GM12878 (cell line): Measurements from ENCODE around the gene SLC31A1. TPM values are rescaled to one million over a fixed set of nuclear protein-coding genes. Genes with fewer than 3 reads are reported as not detected.
A peak's percentile ranks its signal among the peaks of the same experiment; 100 is the strongest.

ENCODE experiments used
- ATAC-seq: fragments of 200-7000 bp; cut with Tn5 transposase; 3 replicates; pipeline ENCODE4 v1.9.1; 2020; ENCODE audit warnings: mild to moderate bottlenecking, moderate library complexity
- BruUV-seq: library from RNA; stranded (reverse); fragments of 400-500 nt; replicated peaks from 2 replicates; lab custom pipeline; 2021; lab: Mats Ljungman, UMichigan
- CTCF ChIA-PET: fragments of 300-600 bp; sonication (Branson Sonifier 250); formaldehyde crosslinking; extraction: SDS; loops from one replicate; lab custom pipeline; 2021; ENCODE audit warnings: inconsistent platforms; lab: Yijun Ruan, JAX
- POLR2A ChIA-PET: fragments of 350-600 bp; formaldehyde crosslinking; extraction: SDS; loops from one replicate; lab custom pipeline; 2021; ENCODE audit warnings: inconsistent platforms; lab: Charles Lee
- RAD21 ChIA-PET: fragments of 300-600 bp; sonication (Branson Sonifier 250); formaldehyde crosslinking; loops from one replicate; lab custom pipeline; 2023; ENCODE audit warnings: antibody characterized with exemption; ENCODE audit not compliant: unreplicated experiment; lab: Charles Lee
- SMC1A ChIA-PET: fragments of 300-600 bp; sonication (Branson Sonifier 250); formaldehyde crosslinking; loops from one replicate; lab custom pipeline; 2023; ENCODE audit not compliant: unreplicated experiment, uncharacterized antibody; lab: Charles Lee
- DNase-seq: peaks from one replicate; pipeline ENCODE4 v3.0.0-alpha.2; 2011; ENCODE audit warnings: low read depth, low spot score
- FAIRE-seq: peaks from 3 replicates; lab custom pipeline; 2011; peaks lifted over from hg19 to GRCh38; lab: Jason Lieb, UNC
- H2AFZ ChIP-seq: 2 replicates; pipeline ENCODE4 v1.6.0; 2011; ENCODE audit warnings: low read depth, low read length, control low read depth; ENCODE audit not compliant: control insufficient read depth
- H3K27ac ChIP-seq: 2 replicates; pipeline ENCODE4 v1.5.1; 2011; ENCODE audit warnings: control low read depth; ENCODE audit not compliant: control insufficient read depth, insufficient read depth
- H3K27me3 ChIP-seq, 2 experiments: replicated peaks in 1 of 2; 2 replicates each; pipeline versions ENCODE4 v1.6.0 to v1.6.1; 2011; ENCODE audit warnings: low read length in 1 of 2; ENCODE audit not compliant: control insufficient read depth in 2 of 2, insufficient read depth in 2 of 2
- H3K36me3 ChIP-seq, 2 experiments: 2 replicates each; pipeline ENCODE4 v1.5.1; 2011; ENCODE audit warnings: low read length in 1 of 2; ENCODE audit not compliant: control insufficient read depth in 2 of 2, insufficient read depth in 2 of 2
- H3K4me1 ChIP-seq: 2 replicates; pipeline ENCODE4 v1.6.1; 2011; ENCODE audit warnings: mild to moderate bottlenecking, low read length, moderate library complexity, mixed read lengths; ENCODE audit not compliant: control insufficient read depth, insufficient read depth
- H3K4me2 ChIP-seq: 2 replicates; pipeline ENCODE4 v1.6.0; 2011; ENCODE audit warnings: control low read depth; ENCODE audit not compliant: control insufficient read depth, insufficient read depth
- H3K4me3 ChIP-seq: fragments of 200-600 bp; sonication (generic); 2 replicates; pipeline ENCODE4 v1.5.1; 2016
- H3K79me2 ChIP-seq: 2 replicates; pipeline ENCODE4 v1.6.0; 2011; ENCODE audit warnings: low read length; ENCODE audit not compliant: control insufficient read depth, insufficient read depth
- H3K9ac ChIP-seq: 2 replicates; pipeline ENCODE4 v1.8.0; 2011; ENCODE audit warnings: low read length, control low read depth, mixed read lengths; ENCODE audit not compliant: control insufficient read depth, insufficient read depth
- H3K9me3 ChIP-seq: replicated peaks from 3 replicates; pipeline ENCODE4 v1.5.1; 2011; ENCODE audit warnings: mild to moderate bottlenecking, low read length; ENCODE audit not compliant: control insufficient read depth, insufficient read depth
- H4K20me1 ChIP-seq: 2 replicates; pipeline ENCODE4 v1.6.0; 2011; ENCODE audit not compliant: control insufficient read depth, insufficient read depth
- CTCF ChIP-seq, 3 experiments: IDR thresholded peaks in 2 of 3; conservative IDR thresholded peaks in 1 of 3; 2 replicates each; pipeline ENCODE4 v1.5.1; 2011; ENCODE audit warnings: low read depth in 3 of 3, low read length in 3 of 3, mild to moderate bottlenecking in 3 of 3, control low read depth in 2 of 3, moderate library complexity in 2 of 3, inconsistent platforms in 1 of 3, mixed read lengths in 1 of 3; ENCODE audit not compliant: control insufficient read depth in 2 of 3, insufficient read depth in 1 of 3; ENCODE audit errors: extremely low read depth in 1 of 3
- MTA2 ChIP-seq: fragments of 450-650 bp; IDR thresholded peaks from 2 replicates; pipeline ENCODE4 v1.6.1; 2016; ENCODE audit warnings: low read depth, mild to moderate bottlenecking, moderate library complexity
- MYB ChIP-seq: fragments of 150-350 bp; IDR thresholded peaks from 2 replicates; pipeline ENCODE4 v1.6.1; 2014; ENCODE audit warnings: mild to moderate bottlenecking, low read depth, low read length, borderline replicate concordance
- NR2C1 ChIP-seq: fragments of 450-650 bp; IDR thresholded peaks from 2 replicates; pipeline ENCODE4 v1.6.1; 2017; ENCODE audit warnings: antibody characterized with exemption, mild to moderate bottlenecking, moderate library complexity
- NR2C2 ChIP-seq: IDR thresholded peaks from 2 replicates; pipeline ENCODE4 v1.6.1; 2011; ENCODE audit warnings: borderline replicate concordance, low read depth; ENCODE audit not compliant: control insufficient read depth, insufficient read length
- NR2F1 ChIP-seq: fragments of 450-650 bp; conservative IDR thresholded peaks from 2 replicates; pipeline ENCODE4 v1.6.1; 2017; ENCODE audit warnings: mild to moderate bottlenecking
- RAD21 ChIP-seq: IDR thresholded peaks from 2 replicates; pipeline ENCODE4 v1.6.1; 2011; ENCODE audit warnings: mild to moderate bottlenecking, low read depth, low read length, moderate library complexity; ENCODE audit not compliant: insufficient read depth
- RB1 ChIP-seq: fragments of 450-650 bp; formaldehyde crosslinking; IDR thresholded peaks from 2 replicates; pipeline ENCODE4 v1.6.1; 2017; ENCODE audit warnings: mild to moderate bottlenecking, borderline replicate concordance
- SKIL ChIP-seq: fragments of 450-650 bp; IDR thresholded peaks from 2 replicates; pipeline ENCODE4 v1.6.1; 2017; ENCODE audit warnings: mild to moderate bottlenecking, low read depth, inconsistent platforms; ENCODE audit not compliant: poor library complexity, severe bottlenecking
- SMC3 ChIP-seq: IDR thresholded peaks from 2 replicates; pipeline ENCODE4 v1.6.1; 2011; ENCODE audit warnings: low read length, improper control_type of control experiment, borderline replicate concordance
- ZNF24 ChIP-seq: fragments of 450-650 bp; IDR thresholded peaks from 2 replicates; pipeline ENCODE4 v1.6.1; 2017; ENCODE audit warnings: antibody characterized with exemption, mild to moderate bottlenecking
- ZNF384 ChIP-seq: IDR thresholded peaks from 2 replicates; pipeline ENCODE4 v1.6.1; 2012; ENCODE audit warnings: low read depth, mild to moderate bottlenecking, low read length, improper control_type of control experiment, borderline replicate concordance
- ZNF687 ChIP-seq: fragments of 450-650 bp; IDR thresholded peaks from 2 replicates; pipeline ENCODE4 v1.6.1; 2017; ENCODE audit warnings: mild to moderate bottlenecking, moderate library complexity
- WGBS: methylation state at CpG from one replicate; pipeline ENCODE4 v1.1.6; 2016; ENCODE audit warnings: low lambda C conversion rate; ENCODE audit not compliant: insufficient replicate concordance, insufficient coverage; ENCODE audit errors: missing lambda C conversion rate; 5-methylcytosine and 5-hydroxymethylcytosine counted together
- in situ Hi-C: fragments of 300-500 bp; cut with MboI; formaldehyde crosslinking; loops from 9 replicates; pipeline ENCODE4 v1.14.3; 2018; ENCODE audit warnings: mixed read lengths
- intact Hi-C: fragments of 100-400 bp; cut with micrococcal nuclease; formaldehyde crosslinking; loops from one replicate; pipeline ENCODE4 v1.14.2; 2022; ENCODE audit not compliant: unreplicated experiment
- polyA plus RNA-seq, 11 experiments: library from polyadenylated mRNA; depleted of rRNA in 4 of 11; unstranded in 6 of 11; stranded (reverse) in 5 of 11; fragments of >200 nt; fragmentation: Nextera tagmentation in 4 of 11; fragmentation: Illumina TruSeq in 1 of 11; extraction: Ambion mirVana in 4 of 11; extraction: Trizol in 1 of 11; gene quantifications; 1 replicate in 1 of 11; 2 replicates in 10 of 11; pipeline versions ENCODE4 v1.2.1 to v1.2.3, GENCODE V29; 2011 to 2016; ENCODE audit warnings: inconsistent platforms in 2 of 11, missing spikeins in 2 of 11, low read depth in 1 of 11
- total RNA-seq, 4 experiments: library from RNA; depleted of rRNA in 3 of 4; stranded (reverse); fragments of >200 nt in 3 of 4; fragmentation: Illumina TruSeq in 1 of 4; extraction: Trizol in 1 of 4; gene quantifications; 2 replicates each; pipeline versions ENCODE4 v1.2.1 to v1.2.3, GENCODE V29; 2013 to 2021

The SLC31A1 gene
- total and polyA plus RNA-seq, 10 of the 15 experiments (the other 5 are each of a cell fraction or from before 2014, with no cell fraction given) = 7.3 to 16.2 (median 10.5) TPM

GRCh38 chr9:113274474-113275156 lies 53.3 kb downstream of the SLC31A1 start:
- 0% methylated on average over 15 of the region's 15 CpGs for WGBS
- POLR2A ChIA-PET = interaction anchor here (0.6 to 3.0 kb wide), 13 partner anchors 12 to 378 kb away, joined by 3 to 32 read pairs (median 3); partner anchors contain the start of genes C9orf43, FKBP15, POLE3 and SLC31A1
- BruUV-seq = no TSS peak
- SMC1A ChIA-PET = interaction anchor here (0.6 to 5.0 kb wide), 29 partner anchors 9 to 383 kb away, joined by 3 to 68 read pairs (median 4); partner anchors contain the start of genes ALAD, C9orf43, FKBP15 and POLE3
- Histone ChIP-seq H3K27ac (peak overlapping the region; percentile 89), H3K9ac (peak overlapping the region; percentile 94), H3K79me2 (peaks cover 40% of the 10 kb centered on the region), H3K4me3 (peak overlapping the region; percentile 75), H2AFZ (peak overlapping the region; percentile 96), H3K4me2 (peak overlapping the region; percentile 74), H3K27me3 (no peaks in the 10 kb centered on the region), H4K20me1 (no peaks in the 10 kb centered on the region), H3K36me3 (peaks cover 3 to 5% of the 10 kb centered on the region in 2 experiments; a peak in 3 of 4 replicates), H3K4me1 (peaks cover 8% of the 10 kb centered on the region; the same call in 1 of the 2 replicates), H3K9me3 (no peaks in the 10 kb centered on the region)
- ATAC-seq (peak; percentile 54), FAIRE-seq (no peak), DNase-seq (peak; percentile 35)
- CTCF ChIA-PET = interaction anchor here (0.7 to 8.5 kb wide), 38 partner anchors 9 to 467 kb away, joined by 3 to 117 read pairs (median 5); partner anchors contain the start of genes ALAD, C9orf43, FKBP15 and POLE3
- intact Hi-C loops (loop anchor here (1.0 to 10.0 kb wide), 8 partner anchors 54 to 1110 kb away; partner anchors contain the start of genes AKNA and WDR31), in situ Hi-C loops (loop anchor here (5.0 kb wide), 3 partner anchors 133 to 383 kb away; no protein-coding TSS in a partner anchor)
- RAD21 ChIA-PET = interaction anchor here (0.6 to 5.6 kb wide), 29 partner anchors 9 to 382 kb away, joined by 3 to 63 read pairs (median 4); partner anchors contain the start of genes ALAD, C9orf43, FKBP15 and HDHD3
- TF ChIP-seq MYB (no peak), CTCF (IDR thresholded peaks at IDR 0.05 in 2 of 3, conservative IDR thresholded peaks at IDR 0.05 in 1 of 3; ENCODE audit: control insufficient read depth in 2 of 3, extremely low read depth in 1 of 3, insufficient read depth in 1 of 3, low read depth in 3 of 3, low read length in 3 of 3) (peak; percentile 45 to 76 (median 73)), ZNF24 (no peak), MTA2 (peak; percentile 45; the same call in 1 of the 2 replicates), NR2C1 (peak; percentile 93), RB1 (peak; percentile 36; the same call in 1 of the 2 replicates), NR2C2 (peak; percentile 64), RAD21 (peak; percentile 70), ZNF384 (peak; percentile 49; the same call in 1 of the 2 replicates), NR2F1 (peak; percentile 98), SMC3 (peak; percentile 42; the same call in 1 of the 2 replicates), ZNF687 (peak; percentile 39; the same call in 1 of the 2 replicates), SKIL (peak; percentile 12)
